HG02852 (cell line): ENCODE results near the gene TP73.

ENCODE experiments used
- ATAC-seq: cut with Tn5 transposase; IDR thresholded peaks from one replicate; pipeline ENCODE4 v1.9.1; 2021; ENCODE audit warnings: mild to moderate bottlenecking, moderate library complexity; ENCODE audit not compliant: unreplicated experiment

TP73 gene

GRCh38 chr1:3703786-3704371 is 51.6 kb downstream of the TP73 start:
- no peak for ATAC-seq

- ATAC-seq, result no peak
Observed at GRCh38 chr1:3705341-3705950, 53.1 kb downstream of the TP73 start.

GRCh38 chr1:3706651-3707297 is 54.5 kb downstream of the TP73 start:
- ATAC-seq, result no peak

GRCh38 chr1:3707298-3707938 is 55.1 kb downstream of the TP73 start:
- no peak for ATAC-seq

- ATAC-seq, result no peak
Observed at GRCh38 chr1:3707939-3708328, 55.6 kb downstream of the TP73 start.

GRCh38 chr1:3708791-3709190 is 56.5 kb downstream of the TP73 start:
- ATAC-seq, result no peak

GRCh38 chr1:3710251-3710650 is 57.9 kb downstream of the TP73 start:
- no peak for ATAC-seq

- ATAC-seq, result no peak
Observed at GRCh38 chr1:3711381-3711779, 59.1 kb downstream of the TP73 start.

GRCh38 chr1:3711780-3712451 is 59.6 kb downstream of the TP73 start:
- ATAC-seq, result no peak

GRCh38 chr1:3712573-3713535 is 60.5 kb downstream of the TP73 start:
- no peak for ATAC-seq

GRCh38 chr1:3713840-3714239 is 61.5 kb downstream of the TP73 start:
- no peak for ATAC-seq

GRCh38 chr1:3714284-3714741 is 62.0 kb downstream of the TP73 start:
- no peak for ATAC-seq

GRCh38 chr1:3714814-3715213 is 62.5 kb downstream of the TP73 start:
- ATAC-seq, result no peak

- ATAC-seq, result no peak
Observed at GRCh38 chr1:3716351-3716750, 64.0 kb downstream of the TP73 start.

- ATAC-seq, result no peak
Observed at GRCh38 chr1:3717041-3717714, 64.9 kb downstream of the TP73 start.

- no peak for ATAC-seq
Observed at GRCh38 chr1:3717715-3718601, 65.6 kb downstream of the TP73 start.

- ATAC-seq, result no peak
Observed at GRCh38 chr1:3718764-3719163, 66.4 kb downstream of the TP73 start.

- ATAC-seq, result no peak
Observed at GRCh38 chr1:3721955-3722465, 69.7 kb downstream of the TP73 start.
